Nephron progenitor cell (in vitro differentiated cells): ENCODE data around the gene ZFC3H1.

Experiments used
- DNase-seq: peaks from one replicate; pipeline ENCODE4 v3.0.0; 2021
- H3K27ac Mint-ChIP-seq: 2 replicates; pipeline ENCODE4 v1.8.0; 2021; ENCODE audit warnings: mild to moderate bottlenecking, moderate library complexity, mixed read lengths
- H3K27me3 Mint-ChIP-seq: 2 replicates; pipeline ENCODE4 v1.8.0; 2021; ENCODE audit warnings: mild to moderate bottlenecking, low read depth, mixed read lengths; ENCODE audit not compliant: poor library complexity
- H3K36me3 Mint-ChIP-seq: 2 replicates; pipeline ENCODE4 v1.8.0; 2021; ENCODE audit warnings: low read depth, mixed read lengths
- H3K4me1 Mint-ChIP-seq: 2 replicates; pipeline ENCODE4 v1.8.0; 2021; ENCODE audit warnings: mixed read lengths
- H3K4me3 Mint-ChIP-seq: 2 replicates; pipeline ENCODE4 v1.8.0; 2021; ENCODE audit warnings: mild to moderate bottlenecking, moderate library complexity, mixed read lengths
- H3K9me3 Mint-ChIP-seq: 2 replicates; pipeline ENCODE4 v1.8.0; 2021; ENCODE audit warnings: mild to moderate bottlenecking, moderate library complexity, mixed read lengths
- CTCF ChIP-seq: fragments of 200-600 bp; sonication (generic); IDR thresholded peaks from 2 replicates; pipeline ENCODE4 v1.5.0; 2021; ENCODE audit warnings: antibody characterized with exemption

ZFC3H1 gene

GRCh38 chr12:71601546-71601945, 62.1 kb downstream of the ZFC3H1 start:
- Mint-ChIP-seq H3K9me3 (no peaks in the 10 kb centered on the region), H3K27me3 (no peaks in the 10 kb centered on the region), H3K4me3 (no peak overlapping the region), H3K27ac (no peak overlapping the region), H3K36me3 (peaks cover 20% of the 10 kb centered on the region), H3K4me1 (no peaks in the 10 kb centered on the region)
- no peak for DNase-seq
- no peak for TF ChIP-seq CTCF

GRCh38 chr12:71599210-71599609, 64.4 kb downstream of the ZFC3H1 start:
- H3K4me3 Mint-ChIP-seq = no peak overlapping the region
- no peak overlapping the region for H3K27ac Mint-ChIP-seq
- no peaks in the 10 kb centered on the region for H3K9me3 Mint-ChIP-seq
- no peaks in the 10 kb centered on the region for H3K27me3 Mint-ChIP-seq
- TF ChIP-seq CTCF = no peak
- no peaks in the 10 kb centered on the region for H3K4me1 Mint-ChIP-seq
- no peaks in the 10 kb centered on the region for H3K36me3 Mint-ChIP-seq
- no peak for DNase-seq

- Mint-ChIP-seq H3K27me3 (no peaks in the 10 kb centered on the region), H3K27ac (peak overlapping the region; percentile 56), H3K4me1 (peaks cover 5% of the 10 kb centered on the region), H3K9me3 (no peaks in the 10 kb centered on the region), H3K36me3 (no peaks in the 10 kb centered on the region), H3K4me3 (no peak overlapping the region)
- no peak for DNase-seq
- TF ChIP-seq CTCF = no peak
These were observed 69.3 kb downstream of the ZFC3H1 start for GRCh38 chr12:71594214-71594948.

- H3K4me1 Mint-ChIP-seq = peaks cover 5% of the 10 kb centered on the region
- H3K4me3 Mint-ChIP-seq = no peak overlapping the region
- H3K36me3 Mint-ChIP-seq = no peaks in the 10 kb centered on the region
- no peaks in the 10 kb centered on the region for H3K27me3 Mint-ChIP-seq
- TF ChIP-seq CTCF = no peak
- no peak overlapping the region for H3K27ac Mint-ChIP-seq
- no peak for DNase-seq
- no peaks in the 10 kb centered on the region for H3K9me3 Mint-ChIP-seq
These were observed 70.8 kb downstream of the ZFC3H1 start for GRCh38 chr12:71592841-71593240.

GRCh38 chr12:71591601-71592000, 72.0 kb downstream of the ZFC3H1 start:
- no peaks in the 10 kb centered on the region for H3K27me3 Mint-ChIP-seq
- H3K4me3 Mint-ChIP-seq = no peak overlapping the region
- H3K4me1 Mint-ChIP-seq = peaks cover 5% of the 10 kb centered on the region
- no peak overlapping the region for H3K27ac Mint-ChIP-seq
- H3K36me3 Mint-ChIP-seq = no peaks in the 10 kb centered on the region
- no peaks in the 10 kb centered on the region for H3K9me3 Mint-ChIP-seq
- TF ChIP-seq CTCF = no peak
- no peak for DNase-seq

GRCh38 chr12:71589478-71589881, 74.2 kb downstream of the ZFC3H1 start:
- no peaks in the 10 kb centered on the region for H3K36me3 Mint-ChIP-seq
- no peak for TF ChIP-seq CTCF

More at GRCh38 chr12:71589478-71589881, 74.2 kb downstream of the ZFC3H1 start:
- Mint-ChIP-seq H3K27me3 (no peaks in the 10 kb centered on the region), H3K27ac (no peak overlapping the region), H3K4me3 (no peak overlapping the region), H3K4me1 (peaks cover 5% of the 10 kb centered on the region), H3K9me3 (no peaks in the 10 kb centered on the region)
- DNase-seq = no peak
